SKM-1 (cell line): ENCODE data around the gene NRROS.

Source experiments
- DNase-seq: peaks from one replicate; lab custom pipeline; 2025; ENCODE audit not compliant: unreplicated experiment; lab: John Stamatoyannopoulos, UW

Gene NRROS

GRCh38 chr3:196673632-196674031 is 34.1 kb downstream of the NRROS start:
- DNase-seq = no peak

GRCh38 chr3:196677353-196677752 is 37.9 kb downstream of the NRROS start:
- DNase-seq = no peak

- no peak for DNase-seq
These were observed 38.4 kb downstream of the NRROS start for GRCh38 chr3:196677931-196678330.

GRCh38 chr3:196684548-196685407 is 45.3 kb downstream of the NRROS start:
- DNase-seq = peak; percentile 82

GRCh38 chr3:196686436-196686835 is 46.9 kb downstream of the NRROS start:
- no peak for DNase-seq

GRCh38 chr3:196688349-196688748 is 48.9 kb downstream of the NRROS start:
- peak; percentile 96 for DNase-seq

- DNase-seq = no peak
These were observed 50.6 kb downstream of the NRROS start for GRCh38 chr3:196689941-196690660.

GRCh38 chr3:196691386-196691785 is 51.9 kb downstream of the NRROS start:
- DNase-seq = no peak

- no peak for DNase-seq
These were observed 54.7 kb downstream of the NRROS start for GRCh38 chr3:196694202-196694638.

GRCh38 chr3:196694941-196695848 is 55.7 kb downstream of the NRROS start:
- no peak for DNase-seq

- DNase-seq = no peak
These were observed 56.3 kb downstream of the NRROS start for GRCh38 chr3:196695849-196696226.

GRCh38 chr3:196697270-196697669 is 57.8 kb downstream of the NRROS start:
- no peak for DNase-seq

- no peak for DNase-seq
These were observed 60.3 kb downstream of the NRROS start for GRCh38 chr3:196699749-196700148.

GRCh38 chr3:196700801-196701200 is 61.3 kb downstream of the NRROS start:
- peak; percentile 34 for DNase-seq

GRCh38 chr3:196706327-196706726 is 66.8 kb downstream of the NRROS start:
- no peak for DNase-seq

- no peak for DNase-seq
These were observed 67.2 kb downstream of the NRROS start for GRCh38 chr3:196706731-196707130.

- DNase-seq = no peak
These were observed 68.1 kb downstream of the NRROS start for GRCh38 chr3:196707566-196707965.

GRCh38 chr3:196708467-196708866 is 69.0 kb downstream of the NRROS start:
- DNase-seq = no peak
